Liver (tissue), 3 donors: ENCODE results near the gene TMEM233.

ENCODE experiments used
- CTCF ChIP-seq: fragments of 150-350 bp; IDR thresholded peaks from 2 replicates; pipeline ENCODE4 v1.5.1; 2017; ENCODE audit warnings: improper control_type of control experiment, low read depth, low read length; ENCODE audit not compliant: missing input control
- MAX ChIP-seq: IDR thresholded peaks from 2 replicates; pipeline ENCODE4 v1.6.1; 2016; ENCODE audit warnings: antibody characterized with exemption
- TAF1 ChIP-seq: conservative IDR thresholded peaks from 2 replicates; pipeline ENCODE4 v1.6.1; 2016; ENCODE audit warnings: antibody characterized with exemption, mild to moderate bottlenecking
- donor health status: healthy.
- donor health status: healthy.

DNA sequence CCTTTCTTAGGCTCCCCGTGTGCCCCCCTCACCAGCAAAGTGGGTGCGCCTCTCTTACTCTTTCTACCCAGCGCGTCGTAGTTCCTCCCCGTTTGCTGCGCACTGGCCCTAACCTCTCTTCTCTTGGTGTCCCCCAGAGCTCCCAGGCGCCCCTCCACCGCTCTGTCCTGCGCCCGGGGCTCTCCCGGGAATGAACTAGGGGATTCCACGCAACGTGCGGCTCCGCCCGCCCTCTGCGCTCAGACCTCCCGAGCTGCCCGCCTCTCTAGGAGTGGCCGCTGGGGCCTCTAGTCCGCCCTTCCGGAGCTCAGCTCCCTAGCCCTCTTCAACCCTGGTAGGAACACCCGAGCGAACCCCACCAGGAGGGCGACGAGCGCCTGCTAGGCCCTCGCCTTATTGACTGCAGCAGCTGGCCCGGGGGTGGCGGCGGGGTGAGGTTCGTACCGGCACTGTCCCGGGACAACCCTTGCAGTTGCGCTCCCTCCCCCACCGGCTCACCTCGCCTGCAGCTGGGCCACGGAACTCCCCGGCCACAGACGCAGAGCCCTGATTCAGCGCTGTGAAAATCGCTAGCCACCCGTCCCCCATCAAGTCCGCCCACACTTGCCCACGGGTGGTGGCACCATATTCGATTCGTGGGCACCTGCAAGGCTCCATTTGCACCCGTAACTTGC lies 1.3 kb downstream of the TMEM233 start:
- TF ChIP-seq TAF1, result no peak
- TF ChIP-seq CTCF, result no peak
- no peak for TF ChIP-seq MAX
